Measurements from ENCODE around the gene RAD9A. TPM values are rescaled to one million over a fixed set of nuclear protein-coding genes. Genes with fewer than 3 reads are reported as not detected.

The RAD9A gene
- total RNA-seq, 1 experiment from 2014 or later, result 20.9 TPM

DNA sequence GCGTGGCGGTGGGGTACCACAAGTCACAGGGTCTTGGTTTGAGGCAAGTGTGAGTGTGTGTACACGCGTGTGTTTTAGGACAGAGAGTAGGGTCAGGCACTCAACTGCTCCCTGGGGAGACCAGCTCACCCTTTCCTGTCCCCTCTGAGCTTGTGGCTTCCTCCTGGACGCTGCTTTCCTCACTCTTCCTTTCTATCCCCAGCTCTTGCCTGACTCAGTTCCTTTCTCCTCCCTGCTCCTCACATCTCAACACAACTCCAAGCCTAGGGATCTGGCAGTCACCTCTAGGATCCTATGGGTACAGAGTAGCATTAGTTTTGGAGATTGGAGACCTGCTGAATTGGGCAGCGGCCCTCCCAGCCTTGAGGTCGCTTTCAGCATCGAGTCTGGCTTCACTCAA is 22.5 kb upstream of the RAD9A start:
- Mint-ChIP-seq H3K4me3 (no peak overlapping the region), H3K36me3 (ENCODE audit: insufficient read depth in 1 of 3, low read depth in 3 of 3) (no peaks in the 10 kb centered on the region; a peak in 1 of 7 replicates), H3K27ac (no peak overlapping the region), H3K9me3 (no peaks in the 10 kb centered on the region; a peak in 1 of 5 replicates), H3K27me3 (ENCODE audit: low read depth) (peaks cover 68% of the 10 kb centered on the region), H3K4me1 (peaks cover 38 to 40% of the 10 kb centered on the region in 2 experiments)
- H3K4ac ChIP-seq (ENCODE audit: low read depth, low read length), result no peak overlapping the region
- no peak overlapping the region for H2BK15ac ChIP-seq (ENCODE audit: low read depth, low read length)
- no peak overlapping the region for H4K91ac ChIP-seq (ENCODE audit: insufficient read length, low read depth, low read length)
- no peak overlapping the region for H2BK12ac ChIP-seq (ENCODE audit: insufficient read length, low read depth, low read length)
- no peak for TF ChIP-seq CTCF (conservative IDR thresholded peaks at IDR 0.05)
- WGBS (ENCODE audit: extremely low coverage, insufficient read length, low lambda C conversion rate), result no CpG with 5 or more reads among the region's 8 CpGs
- no peak overlapping the region for H4K8ac ChIP-seq (replicated peaks; ENCODE audit: insufficient read length, low read depth, low read length)
- peaks cover 3% of the 10 kb centered on the region for H4K20me1 ChIP-seq (ENCODE audit: control insufficient read depth, insufficient read depth, insufficient read length)
- no peak overlapping the region for H2BK5ac ChIP-seq (ENCODE audit: insufficient read length, low read length)
- H2AK5ac ChIP-seq (ENCODE audit: insufficient read length, low read length), result no peak overlapping the region
- no peak overlapping the region for H3K18ac ChIP-seq (ENCODE audit: insufficient read length, low read depth, low read length)
- DNase-seq, result no peak
- H3K27ac ChIP-seq (ENCODE audit: insufficient read length, low read depth, low read length), result no peak overlapping the region
- no peak overlapping the region for H2AFZ ChIP-seq (ENCODE audit: low read length)
- peaks cover 21% of the 10 kb centered on the region for H3K23me2 ChIP-seq (ENCODE audit: insufficient read length, low read depth, low read length, poor library complexity, severe bottlenecking)
- no peak overlapping the region for H3K4me2 ChIP-seq (ENCODE audit: insufficient read depth, insufficient read length, low read length)
- no peak overlapping the region for H3K23ac ChIP-seq (ENCODE audit: insufficient read length, low read depth, low read length)
- no peaks in the 10 kb centered on the region for H3K9me3 ChIP-seq (ENCODE audit: control insufficient read depth, low read depth, low read length)
- no peak overlapping the region for H3T11ph ChIP-seq (ENCODE audit: low read length)
- no peak overlapping the region for H3K9ac ChIP-seq (ENCODE audit: extremely low read depth, insufficient read length, low read length)
- H3K14ac ChIP-seq (ENCODE audit: insufficient read depth, low read length), result no peak overlapping the region; the same call in 1 of the 2 replicates
- no peak overlapping the region for H2BK20ac ChIP-seq (ENCODE audit: low read depth, low read length, poor library complexity, severe bottlenecking)
- H3K79me2 ChIP-seq (ENCODE audit: insufficient read depth, low read length), result no peaks in the 10 kb centered on the region
- no peak overlapping the region for H4K5ac ChIP-seq (ENCODE audit: insufficient read length, low read depth, low read length)
- peaks cover 2% of the 10 kb centered on the region; the same call in 1 of the 2 replicates for H3K27me3 ChIP-seq (ENCODE audit: insufficient read depth, low read length)
- no peaks in the 10 kb centered on the region for H3K79me1 ChIP-seq (ENCODE audit: insufficient read depth, low read depth, low read length, poor library complexity, severe bottlenecking)
- H2BK120ac ChIP-seq (ENCODE audit: low read depth, low read length, poor library complexity, severe bottlenecking), result no peak overlapping the region
- peaks cover 7% of the 10 kb centered on the region; the same call in 1 of the 2 replicates for H3K4me1 ChIP-seq (ENCODE audit: insufficient read depth, low read length)
- H3K56ac ChIP-seq (ENCODE audit: insufficient read length, low read depth, low read length), result no peak overlapping the region

Measured in H9 (cell line).